ENCODE measurements around the gene PRPSAP1.
A peak's percentile ranks its signal among the peaks of the same experiment; 100 is the strongest.
"Not testable (repeated sequence)": the region's sequence is repeated elsewhere in the genome, so short reads cannot be mapped to it uniquely, and the experiment has no call there.

PRPSAP1 gene

GRCh38 chr17:76369379-76369778, 15.7 kb upstream of the PRPSAP1 start:
- H3K4me3 ChIP-seq (ENCODE audit: low read depth, low read length): no peak overlapping the region
- peaks cover 30% of the 10 kb centered on the region for H3K4me1 ChIP-seq (ENCODE audit: control insufficient read depth, insufficient read depth, low read length, unreplicated experiment)
- no peaks in the 10 kb centered on the region for H3K27me3 ChIP-seq (ENCODE audit: insufficient read depth, low read length)
- no peaks in the 10 kb centered on the region for H3K79me2 ChIP-seq (ENCODE audit: control insufficient read depth, insufficient read depth, low read length, unreplicated experiment)
- H3K27ac ChIP-seq (ENCODE audit: low read depth, low read length): peak overlapping the region; percentile 98; the same call in 1 of the 2 replicates
- no peak overlapping the region for H2AFZ ChIP-seq (ENCODE audit: low read length, unreplicated experiment)
- H3K36me3 ChIP-seq (ENCODE audit: insufficient read depth, low read length): no peaks in the 10 kb centered on the region

DNA sequence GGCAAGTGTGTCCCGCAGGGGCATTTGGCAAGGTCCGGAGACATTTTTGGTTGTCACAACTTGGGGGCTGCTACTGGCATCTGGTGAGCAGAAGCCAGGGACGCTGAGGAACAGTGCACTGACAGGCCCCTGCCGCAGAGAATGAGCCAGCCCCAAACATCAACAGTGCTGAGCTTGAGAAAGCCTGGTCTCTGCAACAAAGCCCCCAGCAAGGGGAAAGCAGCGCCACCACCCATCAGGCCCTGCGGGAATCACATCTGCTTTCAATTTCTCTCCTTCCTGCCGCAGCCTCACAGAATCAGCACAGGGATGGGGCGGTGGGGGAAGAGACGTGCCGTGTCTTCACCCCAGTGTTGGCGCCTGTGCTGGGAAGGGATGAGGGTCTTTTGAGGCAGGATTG, 14.8 kb upstream of the PRPSAP1 start:
- Histone ChIP-seq H3K36me3 (ENCODE audit: insufficient read depth, low read length) (no peaks in the 10 kb centered on the region), H3K27me3 (ENCODE audit: insufficient read depth, low read length) (no peaks in the 10 kb centered on the region), H3K27ac (ENCODE audit: low read depth, low read length) (no peak overlapping the region), H2AFZ (ENCODE audit: low read length, unreplicated experiment) (no peak overlapping the region), H3K4me3 (ENCODE audit: low read depth, low read length) (no peak overlapping the region), H3K4me1 (ENCODE audit: control insufficient read depth, insufficient read depth, low read length, unreplicated experiment) (peaks cover 30% of the 10 kb centered on the region), H3K79me2 (ENCODE audit: control insufficient read depth, insufficient read depth, low read length, unreplicated experiment) (no peaks in the 10 kb centered on the region)

DNA sequence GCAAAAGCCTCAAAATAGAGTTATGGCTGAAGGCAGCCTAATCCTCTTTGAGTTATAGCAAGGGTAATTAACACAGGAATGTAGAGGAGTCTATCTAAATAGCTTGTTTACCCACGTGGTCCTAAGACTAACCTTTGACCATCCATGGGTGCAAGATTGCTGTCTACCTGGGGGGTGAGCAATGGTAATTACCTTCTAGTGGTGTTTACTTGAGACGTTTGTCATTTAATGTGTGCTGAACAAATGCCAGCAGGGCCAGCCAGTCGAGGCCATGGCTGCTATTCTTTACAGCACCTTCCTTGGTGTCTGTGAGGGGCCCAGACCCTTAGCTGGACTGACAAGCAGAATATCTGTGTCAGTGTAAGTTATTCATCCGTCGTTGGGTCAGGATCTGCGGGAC, 13.9 kb upstream of the PRPSAP1 start:
- no peak overlapping the region for H3K4me3 ChIP-seq (ENCODE audit: low read depth, low read length)
- peaks cover 24% of the 10 kb centered on the region for H3K4me1 ChIP-seq (ENCODE audit: control insufficient read depth, insufficient read depth, low read length, unreplicated experiment)
- H2AFZ ChIP-seq (ENCODE audit: low read length, unreplicated experiment): no peak overlapping the region
- no peaks in the 10 kb centered on the region for H3K27me3 ChIP-seq (ENCODE audit: insufficient read depth, low read length)
- no peak overlapping the region for H3K27ac ChIP-seq (ENCODE audit: low read depth, low read length)
- no peaks in the 10 kb centered on the region for H3K79me2 ChIP-seq (ENCODE audit: control insufficient read depth, insufficient read depth, low read length, unreplicated experiment)
- no peaks in the 10 kb centered on the region for H3K36me3 ChIP-seq (ENCODE audit: insufficient read depth, low read length)

- no peak overlapping the region for H3K27ac ChIP-seq (ENCODE audit: low read depth, low read length)
- H2AFZ ChIP-seq (ENCODE audit: low read length, unreplicated experiment): no peak overlapping the region
- peaks cover 22% of the 10 kb centered on the region for H3K4me1 ChIP-seq (ENCODE audit: control insufficient read depth, insufficient read depth, low read length, unreplicated experiment)
- no peak overlapping the region for H3K4me3 ChIP-seq (ENCODE audit: low read depth, low read length)
- H3K27me3 ChIP-seq (ENCODE audit: insufficient read depth, low read length): no peaks in the 10 kb centered on the region
- H3K79me2 ChIP-seq (ENCODE audit: control insufficient read depth, insufficient read depth, low read length, unreplicated experiment): no peaks in the 10 kb centered on the region
- H3K36me3 ChIP-seq (ENCODE audit: insufficient read depth, low read length): no peaks in the 10 kb centered on the region
Observed at GRCh38 chr17:76366247-76366646, 12.5 kb upstream of the PRPSAP1 start.

GRCh38 chr17:76365256-76365903, 11.7 kb upstream of the PRPSAP1 start:
- Histone ChIP-seq H3K4me1 (ENCODE audit: control insufficient read depth, insufficient read depth, low read length, unreplicated experiment) (peaks cover 17% of the 10 kb centered on the region), H2AFZ (ENCODE audit: low read length, unreplicated experiment) (no peak overlapping the region), H3K27ac (ENCODE audit: low read depth, low read length) (no peak overlapping the region), H3K79me2 (ENCODE audit: control insufficient read depth, insufficient read depth, low read length, unreplicated experiment) (no peaks in the 10 kb centered on the region), H3K36me3 (ENCODE audit: insufficient read depth, low read length) (no peaks in the 10 kb centered on the region), H3K4me3 (ENCODE audit: low read depth, low read length) (no peak overlapping the region), H3K27me3 (ENCODE audit: insufficient read depth, low read length) (no peaks in the 10 kb centered on the region)

GRCh38 chr17:76363107-76363842, 9.6 kb upstream of the PRPSAP1 start:
- H3K4me3 ChIP-seq (ENCODE audit: low read depth, low read length): no peak overlapping the region
- H3K27me3 ChIP-seq (ENCODE audit: insufficient read depth, low read length): no peaks in the 10 kb centered on the region
- no peaks in the 10 kb centered on the region for H3K36me3 ChIP-seq (ENCODE audit: insufficient read depth, low read length)
- no peak overlapping the region for H3K27ac ChIP-seq (ENCODE audit: low read depth, low read length)
- H3K4me1 ChIP-seq (ENCODE audit: control insufficient read depth, insufficient read depth, low read length, unreplicated experiment): peaks cover 8% of the 10 kb centered on the region
- H2AFZ ChIP-seq (ENCODE audit: low read length, unreplicated experiment): no peak overlapping the region
- H3K79me2 ChIP-seq (ENCODE audit: control insufficient read depth, insufficient read depth, low read length, unreplicated experiment): no peaks in the 10 kb centered on the region

GRCh38 chr17:76360461-76360860, 6.7 kb upstream of the PRPSAP1 start:
- Histone ChIP-seq H3K4me3 (ENCODE audit: low read depth, low read length) (no peak overlapping the region), H3K27me3 (ENCODE audit: insufficient read depth, low read length) (no peaks in the 10 kb centered on the region), H3K79me2 (ENCODE audit: control insufficient read depth, insufficient read depth, low read length, unreplicated experiment) (no peaks in the 10 kb centered on the region), H3K4me1 (ENCODE audit: control insufficient read depth, insufficient read depth, low read length, unreplicated experiment) (peaks cover 8% of the 10 kb centered on the region), H3K36me3 (ENCODE audit: insufficient read depth, low read length) (no peaks in the 10 kb centered on the region), H3K27ac (ENCODE audit: low read depth, low read length) (no peak overlapping the region), H2AFZ (ENCODE audit: low read length, unreplicated experiment) (no peak overlapping the region)

- H3K27ac ChIP-seq (ENCODE audit: low read depth, low read length); H3K36me3 ChIP-seq (ENCODE audit: insufficient read depth, low read length); H3K4me3 ChIP-seq (ENCODE audit: low read depth, low read length); H2AFZ ChIP-seq (ENCODE audit: low read length, unreplicated experiment); H3K4me1 ChIP-seq (ENCODE audit: control insufficient read depth, insufficient read depth, low read length, unreplicated experiment); H3K27me3 ChIP-seq (ENCODE audit: insufficient read depth, low read length); H3K79me2 ChIP-seq (ENCODE audit: control insufficient read depth, insufficient read depth, low read length, unreplicated experiment): not testable (repeated sequence)
Observed at GRCh38 chr17:76359776-76360175, 6.1 kb upstream of the PRPSAP1 start.

DNA sequence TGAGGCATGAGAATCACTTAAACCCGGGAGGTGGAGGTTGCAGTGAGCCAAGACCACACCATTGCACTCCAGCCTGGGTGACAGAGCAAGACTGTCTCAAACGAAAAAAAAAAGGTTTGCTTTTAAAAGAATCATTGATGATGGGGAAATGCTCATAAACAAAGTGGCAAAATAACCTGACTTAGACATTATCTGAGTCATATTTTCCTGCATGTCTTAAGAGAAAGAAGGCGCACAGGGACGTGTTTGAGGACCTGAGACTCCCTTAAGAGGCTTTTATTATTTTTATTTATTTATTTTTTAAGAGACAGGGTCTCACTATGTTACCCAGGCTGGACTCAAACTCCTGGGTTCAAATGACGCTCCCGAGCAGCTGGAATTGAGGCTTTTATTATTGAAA, 5.7 kb upstream of the PRPSAP1 start:
- H3K4me1 ChIP-seq (ENCODE audit: control insufficient read depth, insufficient read depth, low read length, unreplicated experiment): peaks cover 8% of the 10 kb centered on the region
- no peaks in the 10 kb centered on the region for H3K79me2 ChIP-seq (ENCODE audit: control insufficient read depth, insufficient read depth, low read length, unreplicated experiment)
- no peaks in the 10 kb centered on the region for H3K27me3 ChIP-seq (ENCODE audit: insufficient read depth, low read length)
- H3K27ac ChIP-seq (ENCODE audit: low read depth, low read length): no peak overlapping the region
- H3K36me3 ChIP-seq (ENCODE audit: insufficient read depth, low read length): no peaks in the 10 kb centered on the region
- H3K4me3 ChIP-seq (ENCODE audit: low read depth, low read length): no peak overlapping the region
- no peak overlapping the region for H2AFZ ChIP-seq (ENCODE audit: low read length, unreplicated experiment)

DNA sequence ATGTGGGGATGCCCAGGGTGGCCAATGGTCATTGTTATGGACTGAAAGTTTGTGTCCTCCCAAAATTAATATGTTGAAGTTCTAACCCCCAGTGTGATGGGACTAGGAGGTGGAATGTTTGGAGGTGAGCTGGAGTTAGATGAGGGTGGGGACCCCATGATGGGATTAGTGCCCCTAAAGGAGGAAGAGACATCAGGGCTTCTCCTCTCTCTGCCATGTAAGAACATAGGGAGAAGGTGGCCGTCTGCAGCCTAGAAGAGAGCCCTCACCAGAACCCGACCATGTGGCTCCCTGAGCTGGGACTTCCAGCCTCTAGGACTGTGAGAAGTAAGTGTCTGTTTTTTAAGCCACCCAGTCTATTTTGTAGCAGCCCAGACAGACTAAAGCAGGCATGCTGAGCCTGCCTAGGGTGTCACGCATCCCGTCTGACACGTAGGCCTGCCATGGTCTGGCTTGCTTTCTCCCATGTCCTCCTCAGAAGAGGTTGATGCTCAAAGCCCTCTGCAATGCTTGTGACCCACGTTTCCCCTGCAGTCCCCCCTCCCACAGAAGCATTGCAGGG, 4.0 kb upstream of the PRPSAP1 start:
- Histone ChIP-seq H3K36me3 (ENCODE audit: insufficient read depth, low read length) (no peaks in the 10 kb centered on the region), H3K4me1 (ENCODE audit: control insufficient read depth, insufficient read depth, low read length, unreplicated experiment) (peaks cover 8% of the 10 kb centered on the region), H3K79me2 (ENCODE audit: control insufficient read depth, insufficient read depth, low read length, unreplicated experiment) (peaks cover 7% of the 10 kb centered on the region), H3K4me3 (ENCODE audit: low read depth, low read length) (no peak overlapping the region), H2AFZ (ENCODE audit: low read length, unreplicated experiment) (peak overlapping the region; percentile 33), H3K27me3 (ENCODE audit: insufficient read depth, low read length) (no peaks in the 10 kb centered on the region), H3K27ac (ENCODE audit: low read depth, low read length) (no peak overlapping the region)
